Hepatic stellate cell (primary cell): ENCODE measurements around the gene PRF1.
A peak's percentile ranks its signal among the peaks of the same experiment; 100 is the strongest.
"Not testable (repeated sequence)": the region's sequence is repeated elsewhere in the genome, so short reads cannot be mapped to it uniquely, and the experiment has no call there.

Experiments
- DNase-seq: peaks from one replicate; pipeline ENCODE4 v3.0.0; 2011; ENCODE audit warnings: low spot score

Gene PRF1

DNA sequence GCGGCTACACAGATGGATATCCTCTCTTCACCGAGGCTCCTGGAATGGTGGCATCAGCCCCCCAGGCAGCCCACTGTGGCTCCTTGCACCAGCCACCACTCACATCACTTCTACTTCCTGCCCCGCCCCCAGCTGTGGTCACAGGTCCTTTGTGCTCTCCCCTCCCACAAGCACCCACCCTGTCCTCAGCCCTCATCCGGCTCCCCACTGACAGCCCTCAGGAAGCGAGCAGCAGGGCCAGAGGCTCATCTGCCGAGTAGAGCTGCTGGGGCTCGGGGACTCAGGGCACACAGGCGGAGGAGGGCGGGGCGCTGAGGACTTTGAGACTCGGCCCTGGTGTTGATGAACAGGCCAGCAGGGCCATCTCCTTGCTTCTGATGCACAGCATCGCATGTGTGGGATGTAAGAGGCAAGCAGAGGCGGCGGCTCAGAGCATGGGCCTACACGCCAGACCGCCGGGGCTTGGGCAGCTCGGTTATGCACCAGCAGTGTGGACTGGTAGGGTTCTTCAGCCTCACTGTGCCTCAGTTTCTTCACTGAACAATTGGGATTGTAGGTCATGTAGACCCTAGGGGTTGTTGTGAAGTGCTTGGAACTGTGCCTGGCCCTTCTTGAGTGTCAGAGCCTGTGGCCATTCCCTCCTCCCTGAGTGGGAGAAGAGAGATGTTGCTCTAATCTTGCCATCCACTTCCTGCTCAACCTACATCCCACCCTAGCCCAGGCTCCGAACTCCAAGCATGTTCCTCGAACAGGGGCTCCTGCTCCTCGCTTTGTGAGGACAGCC lies at the start of gene PRF1:
Gene PRF1, minus strand, starts transcription at position 77 of the 784 bp plus-strand sequence. CDS start 1,839 bp downstream, outside the sequence.
- DNase-seq: no peak

GRCh38 chr10:70651661-70652060 lies 49.1 kb upstream of the PRF1 start:
- DNase-seq: no peak

DNA sequence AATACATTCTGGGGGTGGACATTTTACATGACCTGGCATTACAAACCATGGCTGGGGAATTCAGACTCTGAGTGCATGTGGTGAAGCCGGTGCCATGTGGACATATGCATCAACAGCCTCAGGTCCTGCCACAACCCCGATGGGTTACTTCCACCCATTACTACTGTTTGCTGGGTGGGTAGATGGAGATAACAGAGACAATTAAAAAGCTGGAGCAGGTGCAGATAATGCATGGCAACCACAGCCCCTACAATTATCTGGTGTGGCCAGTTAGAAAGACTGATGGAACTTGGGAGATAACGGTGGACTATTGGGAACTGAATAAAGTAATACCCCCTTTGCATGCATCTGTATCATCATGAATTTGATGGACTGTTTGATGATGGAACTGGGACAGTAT lies 48.2 kb upstream of the PRF1 start:
- DNase-seq: no peak

- DNase-seq: no peak
These were observed 47.6 kb upstream of the PRF1 start for GRCh38 chr10:70650104-70650503.

DNA sequence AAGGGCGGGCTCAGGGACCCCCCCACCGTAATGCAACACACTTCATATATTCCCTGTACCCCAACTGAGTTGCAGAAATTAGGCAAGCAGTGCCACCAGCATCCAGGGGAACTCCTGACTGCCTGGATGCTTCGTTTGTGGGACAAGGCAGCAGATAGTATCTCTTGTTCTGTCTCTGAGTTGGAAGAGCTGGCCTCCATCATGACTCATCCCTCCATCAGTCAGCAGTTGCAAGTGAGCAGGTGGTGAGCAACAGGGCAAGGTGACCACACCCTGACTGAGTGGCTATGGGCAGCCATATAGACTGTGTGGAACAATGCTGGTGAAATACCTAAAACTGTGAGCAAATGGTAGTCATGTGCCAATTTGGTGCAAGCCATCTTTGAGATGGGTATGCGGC lies 47.0 kb upstream of the PRF1 start:
- peak; percentile 52 for DNase-seq

DNA sequence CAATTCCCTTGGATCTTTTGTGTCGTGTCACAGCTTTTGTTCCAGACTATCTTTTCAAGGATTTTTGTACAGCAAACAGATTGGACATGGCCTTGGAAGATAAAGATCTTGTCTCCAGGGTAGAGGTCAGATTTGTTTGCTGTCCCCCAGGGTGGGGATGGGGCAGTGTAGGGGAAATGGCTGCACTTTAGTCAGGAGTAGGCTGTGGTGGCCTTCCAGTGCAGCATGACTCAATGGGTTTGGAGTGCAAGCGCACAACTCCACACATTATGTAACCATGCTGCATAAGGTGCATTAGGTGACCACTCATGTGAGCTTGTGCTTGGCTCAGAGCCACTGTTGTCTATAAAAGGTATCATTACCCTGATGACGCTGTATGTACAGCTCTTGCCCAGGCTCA lies 45.9 kb upstream of the PRF1 start:
- DNase-seq: no peak

DNA sequence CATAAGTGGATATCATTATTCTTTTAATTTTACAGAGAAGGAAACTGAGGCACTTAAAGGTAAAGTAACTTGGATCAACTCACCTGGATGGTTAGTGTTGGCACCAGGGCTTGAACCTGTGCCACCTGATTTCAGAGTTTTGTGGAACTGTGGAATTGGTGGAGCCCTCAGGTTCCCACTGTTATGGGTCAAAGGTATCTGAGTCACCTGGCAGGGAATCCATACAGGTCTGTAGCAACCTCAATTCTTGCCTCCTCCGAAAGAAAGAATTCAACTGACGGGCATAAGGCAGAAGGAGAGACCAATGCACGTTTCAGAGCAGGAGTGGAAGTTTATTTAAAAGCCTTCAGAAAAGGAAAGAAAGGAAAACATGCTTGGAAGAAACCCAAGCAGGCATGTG lies 44.5 kb upstream of the PRF1 start:
- DNase-seq: no peak

GRCh38 chr10:70644959-70645358 lies 42.4 kb upstream of the PRF1 start:
- DNase-seq: not testable (repeated sequence)

GRCh38 chr10:70643272-70643671 lies 40.7 kb upstream of the PRF1 start:
- not testable (repeated sequence) for DNase-seq

DNA sequence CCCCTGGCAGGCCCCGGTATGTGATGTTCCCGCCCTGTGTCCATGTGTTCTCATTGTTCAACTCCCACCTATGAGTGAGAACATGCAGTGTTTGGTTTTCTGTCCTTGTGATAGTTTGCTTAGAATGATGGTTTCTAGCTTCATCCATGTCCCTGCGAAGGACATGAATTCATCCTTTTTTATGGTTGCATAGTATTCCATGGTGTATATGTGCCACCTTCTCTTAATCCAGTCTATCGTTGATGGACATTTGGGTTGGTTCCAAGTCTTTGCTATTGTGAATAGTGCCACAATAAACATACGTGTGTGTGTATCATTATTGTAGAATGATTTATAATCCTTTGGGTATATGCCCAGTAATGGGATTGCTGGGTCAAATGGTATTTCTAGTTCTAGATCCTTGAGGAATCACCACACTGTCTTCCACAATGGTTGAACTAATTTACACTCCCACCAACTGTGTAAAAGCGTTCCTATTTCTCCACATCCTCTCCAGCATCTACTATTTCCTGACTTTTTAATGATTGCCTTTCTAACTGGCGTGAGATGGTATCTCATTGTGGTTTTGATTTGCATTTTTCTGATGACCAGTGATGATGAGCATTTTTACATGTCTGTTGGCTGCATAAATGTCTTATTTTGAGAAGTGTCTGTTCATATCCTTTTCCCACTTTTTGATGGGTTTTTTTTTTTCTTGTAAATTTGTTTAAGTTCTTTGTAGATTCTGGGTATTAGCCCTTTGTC lies 37.3 kb upstream of the PRF1 start:
- DNase-seq: not testable (repeated sequence)

DNA sequence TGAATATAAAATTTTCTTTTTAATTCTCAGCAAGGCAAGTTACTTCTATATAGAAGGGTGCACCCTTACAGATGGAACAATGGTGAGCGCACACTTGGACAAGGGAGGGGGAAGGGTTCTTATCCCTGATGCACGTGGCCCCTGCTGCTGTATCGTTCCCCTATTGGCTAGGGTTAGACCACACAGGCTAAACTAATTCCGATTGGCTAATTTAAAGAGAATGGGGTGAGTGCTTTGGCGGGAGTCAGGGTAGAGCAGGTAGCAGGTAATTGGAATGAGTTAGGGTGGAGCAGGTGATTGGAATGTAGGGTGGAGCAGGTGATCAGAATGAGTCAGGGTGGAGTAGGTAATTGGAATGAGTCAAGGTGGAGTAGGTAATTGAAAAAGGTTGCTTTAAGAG lies 32.0 kb upstream of the PRF1 start:
- DNase-seq: not testable (repeated sequence)

DNA sequence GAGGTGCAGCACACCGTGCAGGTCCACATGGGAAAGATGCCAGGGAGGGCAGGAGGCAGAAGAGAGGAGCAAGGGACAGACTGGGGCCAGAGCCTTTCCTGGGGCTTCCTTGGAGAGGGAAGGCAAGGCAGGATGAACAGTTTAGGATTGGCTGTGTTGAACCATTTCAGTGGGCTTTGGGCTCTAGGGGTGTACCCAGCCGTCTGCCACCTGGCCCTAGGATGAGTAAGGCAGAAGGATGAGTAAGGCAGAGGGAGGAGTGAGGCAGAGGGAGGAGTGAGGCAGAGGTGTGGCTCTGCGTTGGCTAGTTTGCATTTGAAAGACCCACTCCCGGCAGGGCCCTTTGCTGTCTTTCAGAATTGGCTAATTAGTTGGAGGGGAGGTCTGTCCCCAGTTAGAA lies 31.5 kb upstream of the PRF1 start:
- no peak for DNase-seq

GRCh38 chr10:70631735-70632134 lies 29.2 kb upstream of the PRF1 start:
- not testable (repeated sequence) for DNase-seq

GRCh38 chr10:70629338-70629737 lies 26.8 kb upstream of the PRF1 start:
- no peak for DNase-seq

DNA sequence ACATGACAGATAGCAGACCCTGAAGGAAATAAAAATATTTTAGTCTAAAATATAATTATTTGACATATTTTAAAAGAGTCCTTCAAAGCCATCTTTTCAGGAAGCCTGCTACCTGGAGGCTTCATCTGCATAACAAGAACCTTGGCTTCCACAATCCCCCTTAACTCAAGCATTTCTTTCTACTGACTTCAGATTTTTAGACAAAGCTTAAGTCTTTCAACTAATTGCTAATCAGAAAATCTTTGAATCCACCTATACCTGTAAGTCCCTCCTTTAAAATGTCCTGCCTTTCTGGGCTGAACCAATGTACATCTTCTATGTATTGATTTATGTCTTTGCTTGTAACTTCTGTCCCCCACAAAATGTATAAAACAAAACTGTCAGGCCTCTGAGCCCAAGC lies 23.5 kb upstream of the PRF1 start:
- no peak for DNase-seq

DNA sequence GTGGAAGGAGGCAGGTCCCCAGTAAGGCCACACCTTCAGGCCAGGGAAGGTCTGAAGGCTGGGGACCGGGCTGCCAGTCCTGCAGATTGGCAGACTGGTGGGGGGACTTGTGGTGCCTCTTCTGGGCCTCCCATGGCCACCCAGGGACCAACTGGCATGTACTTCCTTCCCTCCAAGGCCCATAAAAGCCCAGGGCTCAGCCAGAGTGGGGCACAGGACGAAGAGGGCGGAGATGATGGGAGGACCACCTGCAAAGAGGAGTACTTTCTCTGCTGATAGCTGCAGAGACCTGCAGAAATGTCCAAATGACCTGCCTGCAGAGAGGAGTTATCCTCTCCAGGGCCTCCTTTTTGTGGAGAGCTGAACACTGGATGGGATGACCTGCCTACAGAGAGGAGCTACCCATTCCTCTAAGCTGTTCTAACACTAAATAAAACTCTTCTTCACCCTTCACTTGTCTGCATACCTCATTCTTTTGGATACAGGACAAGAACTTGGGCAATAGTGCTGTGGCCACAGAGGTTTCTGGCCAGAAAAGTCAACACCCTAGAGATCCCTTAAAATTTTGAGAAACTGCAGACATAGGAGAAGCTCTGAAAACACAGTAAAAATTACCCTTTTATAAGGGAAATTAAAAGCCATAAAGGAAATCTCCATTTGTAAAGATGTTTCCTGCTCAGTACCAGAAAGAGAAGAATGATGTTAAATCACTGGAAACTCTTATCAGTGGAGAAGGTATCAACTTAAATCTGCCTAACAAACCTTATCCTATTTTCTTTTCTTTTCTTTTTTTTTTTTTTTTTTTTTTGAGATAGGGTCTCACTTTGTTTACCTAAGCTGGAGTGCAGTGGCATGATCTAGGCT lies 20.7 kb upstream of the PRF1 start:
- no peak for DNase-seq

DNA sequence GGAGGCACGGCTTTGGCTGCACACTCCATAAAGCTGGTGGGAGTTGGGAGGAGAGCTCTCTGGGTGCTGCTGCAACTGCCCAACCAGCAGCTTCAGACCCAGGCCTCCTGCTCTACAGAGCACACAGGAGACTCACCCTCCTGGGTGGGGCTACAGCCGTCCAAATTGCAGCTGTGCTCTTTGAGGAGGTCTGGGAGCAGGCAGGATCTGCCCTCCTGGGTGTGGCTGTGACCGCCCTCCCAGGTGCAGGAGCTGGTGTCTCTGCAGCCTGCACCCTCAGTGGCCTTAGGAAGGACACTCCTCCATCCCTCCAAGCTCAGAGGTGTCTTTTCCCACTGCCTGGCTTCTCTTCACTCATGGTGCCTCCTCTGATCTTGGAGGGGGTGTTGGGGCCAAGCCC lies 20.0 kb upstream of the PRF1 start:
- no peak for DNase-seq

DNA sequence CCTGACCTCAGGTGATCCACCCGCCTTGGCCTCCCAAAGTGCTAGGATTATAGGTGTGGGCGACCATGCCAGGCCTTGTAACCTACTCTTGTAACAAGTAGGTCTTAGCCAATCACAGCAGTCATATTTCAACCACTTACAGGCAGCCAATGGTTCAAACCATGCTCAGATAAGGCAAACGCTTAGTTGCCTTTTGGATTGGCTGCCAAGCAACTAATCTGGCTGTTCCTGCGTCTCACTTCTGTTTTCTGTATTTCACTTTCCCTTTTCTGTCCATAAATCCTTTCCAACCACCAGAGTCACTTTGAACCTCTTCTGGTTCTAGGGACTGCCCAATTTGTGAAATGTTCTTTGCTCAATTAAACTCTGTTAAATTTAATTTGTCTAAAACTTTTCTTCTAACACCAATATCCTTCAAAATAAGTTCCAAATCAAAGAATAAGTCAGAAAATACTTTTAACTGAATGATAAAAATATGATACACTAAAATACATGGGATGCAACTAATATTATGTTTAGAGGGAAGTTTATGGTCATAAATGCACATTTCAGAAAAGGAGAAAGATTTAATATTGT lies 19.1 kb upstream of the PRF1 start:
- no peak for DNase-seq

- no peak for DNase-seq
These were observed 17.4 kb upstream of the PRF1 start for GRCh38 chr10:70620020-70620289.

GRCh38 chr10:70619271-70620019 lies 16.9 kb upstream of the PRF1 start:
- DNase-seq: peak; percentile 50

DNA sequence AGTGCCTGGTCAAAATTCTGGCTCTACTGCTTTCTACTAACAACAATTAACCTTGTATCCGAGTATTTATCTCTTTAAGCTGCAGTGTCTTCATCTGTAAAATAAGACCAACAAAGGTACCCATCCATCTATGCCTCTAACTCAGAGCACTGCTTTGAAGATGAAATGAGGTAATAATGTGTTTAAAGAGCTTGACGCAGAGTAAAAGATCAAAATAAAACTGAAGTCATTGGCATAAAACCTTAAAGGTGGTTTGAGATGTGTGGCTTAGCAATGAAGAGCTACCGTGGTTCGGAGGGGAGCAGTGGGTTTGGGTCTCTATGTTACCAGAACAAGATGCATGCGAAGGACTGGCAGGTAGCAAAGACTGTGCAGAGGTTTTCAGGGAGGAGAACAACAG lies 16.1 kb upstream of the PRF1 start:
- no peak for DNase-seq
